DOHH2 (cell line): Measurements from ENCODE around the gene NUDT19.

Experiments used
- CTCF ChIP-seq: fragments of 200-600 bp; sonication (generic); IDR thresholded peaks from one replicate; pipeline ENCODE4 v1.5.1; 2014; ENCODE audit warnings: antibody characterized with exemption, mild to moderate bottlenecking, low read depth, low read length; ENCODE audit not compliant: poor library complexity, severe bottlenecking
- EZH2phosphoT487 ChIP-seq: fragments of 200-600 bp; sonication (generic); IDR thresholded peaks from 2 replicates; pipeline ENCODE4 v1.6.1; 2017; ENCODE audit warnings: borderline replicate concordance, mild to moderate bottlenecking, antibody characterized with exemption, low read length, moderate library complexity, mixed read lengths

- TF ChIP-seq CTCF (no peak), EZH2phosphoT487 (no peak)
Observed at GRCh38 chr19:32642771-32643170, 48.9 kb upstream of the NUDT19 start.
